HepG2 (cell line): Measurements from ENCODE around the gene SNX12. TPM values are rescaled to one million over a fixed set of nuclear protein-coding genes. Genes with fewer than 3 reads are reported as not detected.
A peak's percentile ranks its signal among the peaks of the same experiment; 100 is the strongest.

Source experiments
- ATAC-seq: fragments of 200-7000 bp; cut with Tn5 transposase; 3 replicates; pipeline ENCODE4 v1.9.1; 2020; ENCODE audit warnings: mild to moderate bottlenecking, moderate library complexity
- BruUV-seq: library from RNA; stranded (reverse); fragments of 400-500 nt; replicated peaks from 2 replicates; lab custom pipeline; 2021; lab: Mats Ljungman, UMichigan
- CTCF ChIA-PET: fragments of 300-600 bp; formaldehyde crosslinking; extraction: SDS; loops from one replicate; lab custom pipeline; 2021; ENCODE audit warnings: low total read pairs, inconsistent platforms, low intra/inter-chr PET ratio; lab: Yijun Ruan, JAX
- POLR2A ChIA-PET: fragments of 350-600 bp; sonication (Branson Sonifier 250); formaldehyde crosslinking; loops from one replicate; lab custom pipeline; 2020; ENCODE audit warnings: antibody characterized with exemption, inconsistent platforms; lab: Yijun Ruan, JAX
- DNase-seq: peaks from one replicate; pipeline ENCODE4 v3.0.0-alpha.2; 2015; ENCODE audit warnings: low spot score
- FAIRE-seq: peaks from 3 replicates; lab custom pipeline; 2011; peaks lifted over from hg19 to GRCh38; lab: Jason Lieb, UNC
- H2AFZ ChIP-seq: one replicate; pipeline ENCODE4 v1.6.1; 2011; ENCODE audit warnings: low read length, inconsistent platforms
- H3K27ac ChIP-seq: fragments of 300-600 bp; 3 replicates; pipeline ENCODE4 v1.8.0; 2011; ENCODE audit warnings: mixed run types, mild to moderate bottlenecking, mixed read lengths, low read length, inconsistent platforms; ENCODE audit not compliant: insufficient read depth; ENCODE audit errors: extremely low read length
- H3K27me3 ChIP-seq, 2 experiments: fragments of 200-600 bp in 1 of 2; 2 replicates in 1 of 2; 3 replicates in 1 of 2; pipeline versions ENCODE4 v1.6.0 to v1.8.0; 2011; ENCODE audit warnings: low read length in 2 of 2, mild to moderate bottlenecking in 2 of 2, moderate library complexity in 2 of 2, inconsistent platforms in 1 of 2; ENCODE audit not compliant: insufficient read depth in 2 of 2, control insufficient read depth in 1 of 2
- H3K36me3 ChIP-seq, 2 experiments: fragments of 200-600 bp in 1 of 2; replicated peaks in 1 of 2; 2 replicates in 1 of 2; 3 replicates in 1 of 2; pipeline versions ENCODE4 v1.5.1 to v1.8.0; 2011; ENCODE audit warnings: low read length in 2 of 2, inconsistent platforms in 1 of 2; ENCODE audit not compliant: insufficient read depth in 2 of 2, control insufficient read depth in 1 of 2
- H3K4me1 ChIP-seq: 2 replicates; pipeline ENCODE4 v1.5.1; 2012; ENCODE audit warnings: low read length, inconsistent platforms; ENCODE audit not compliant: insufficient read depth
- H3K4me2 ChIP-seq: 2 replicates; pipeline ENCODE4 v1.6.0; 2011; ENCODE audit warnings: low read depth, low read length, inconsistent platforms
- H3K4me3 ChIP-seq, 3 experiments: fragments of 200-600 bp in 1 of 3; sonication (generic), shearing (Covaris generic) in 1 of 3; replicated peaks in 1 of 3; 2 replicates each; pipeline ENCODE4 v1.5.1; 2011 to 2016; ENCODE audit warnings: low read length in 3 of 3, inconsistent platforms in 2 of 3, low read depth in 2 of 3, mild to moderate bottlenecking in 2 of 3, control low read depth in 1 of 3, mixed read lengths in 1 of 3; ENCODE audit not compliant: insufficient read depth in 1 of 3
- H3K79me2 ChIP-seq: one replicate; pipeline ENCODE4 v1.6.1; 2011; ENCODE audit warnings: low read length, inconsistent platforms; ENCODE audit not compliant: insufficient read depth
- H3K9ac ChIP-seq: 2 replicates; pipeline ENCODE4 v1.6.0; 2011; ENCODE audit warnings: mild to moderate bottlenecking, low read depth, low read length, inconsistent platforms; ENCODE audit not compliant: insufficient read depth
- H3K9me3 ChIP-seq: 2 replicates; pipeline ENCODE4 v1.5.1; 2012; ENCODE audit warnings: mild to moderate bottlenecking, low read length
- H4K20me1 ChIP-seq: 2 replicates; pipeline ENCODE4 v1.6.0; 2011; ENCODE audit warnings: inconsistent platforms, mild to moderate bottlenecking, low read length, moderate library complexity; ENCODE audit not compliant: insufficient read depth
- AGO2 ChIP-seq: fragments of 200-400 bp; formaldehyde crosslinking; optimal IDR thresholded peaks from 2 replicates; pipeline ENCODE3; 2017; ENCODE audit warnings: mild to moderate bottlenecking, low read depth, low read length, moderate library complexity
- BCL6 ChIP-seq: IDR thresholded peaks from 2 replicates; pipeline ENCODE4 v1.6.1; 2016; ENCODE audit warnings: missing genetic modification reagents, missing compliant biosample characterization
- HOXA7 ChIP-seq: sonication (generic); formaldehyde crosslinking; IDR thresholded peaks from 2 replicates; pipeline ENCODE4 v1.8.1; 2022; ENCODE audit warnings: mild to moderate bottlenecking, missing genetic modification reagents, moderate library complexity
- SMC3 ChIP-seq: IDR thresholded peaks from 2 replicates; pipeline ENCODE4 v1.6.1; 2011; ENCODE audit warnings: low read length, improper control_type of control experiment
- SOX6 ChIP-seq, 2 experiments: fragments of 450-650 bp in 1 of 2; sonication (generic) in 1 of 2; formaldehyde crosslinking in 1 of 2; IDR thresholded peaks; 2 replicates each; pipeline versions ENCODE4 v1.4.0 to v1.6.1; 2017 to 2020; ENCODE audit warnings: antibody characterized with exemption in 1 of 2, mild to moderate bottlenecking in 1 of 2, missing genetic modification reagents in 1 of 2
- STAG1 ChIP-seq: sonication (generic); formaldehyde crosslinking; IDR thresholded peaks from 2 replicates; pipeline ENCODE4 v1.4.0; 2020; ENCODE audit warnings: missing genetic modification reagents
- TOE1 ChIP-seq: sonication (generic); formaldehyde crosslinking; IDR thresholded peaks from 2 replicates; pipeline ENCODE4 v1.4.0; 2020; ENCODE audit warnings: mild to moderate bottlenecking, missing genetic modification reagents
- TOPORS ChIP-seq: sonication (generic); formaldehyde crosslinking; IDR thresholded peaks from 2 replicates; pipeline ENCODE4 v1.8.0; 2023; ENCODE audit warnings: mild to moderate bottlenecking, missing genetic modification reagents
- TSC22D2 ChIP-seq: sonication (generic); formaldehyde crosslinking; IDR thresholded peaks from 2 replicates; pipeline ENCODE4 v1.5.1; 2020; ENCODE audit warnings: missing genetic modification reagents, mild to moderate bottlenecking, borderline replicate concordance
- ZNF891 ChIP-seq: sonication (generic); formaldehyde crosslinking; IDR thresholded peaks from 2 replicates; pipeline ENCODE4 v1.5.0; 2020; ENCODE audit warnings: mild to moderate bottlenecking, missing genetic modification reagents
- WGBS: methylation state at CpG from one replicate; pipeline ENCODE4 v1.1.6; 2017; ENCODE audit warnings: low lambda C conversion rate; 5-methylcytosine and 5-hydroxymethylcytosine counted together
- in situ Hi-C: cut with HindIII; loops from 2 replicates; pipeline ENCODE4 v1.10.0; 2017; ENCODE audit warnings: low pct_unique_long_range_greater_than_20kb; ENCODE audit not compliant: extremely low pct_ligation_motif_present
- intact Hi-C: fragments of 100-400 bp; cut with micrococcal nuclease; formaldehyde crosslinking; loops from one replicate; pipeline ENCODE4 v1.10.0; 2022; ENCODE audit not compliant: unreplicated experiment
- polyA plus RNA-seq, 8 experiments: library from polyadenylated mRNA; depleted of rRNA in 3 of 8; stranded (reverse) in 7 of 8; unstranded in 1 of 8; fragments of >200 nt; fragmentation: Illumina TruSeq in 4 of 8; extraction: Trizol in 4 of 8; gene quantifications; 2 replicates each; pipeline versions ENCODE4 v1.2.1 to v1.2.3, GENCODE V29; 2011 to 2016; ENCODE audit warnings: low read depth in 4 of 8, missing spikeins in 1 of 8, mixed read lengths in 1 of 8; ENCODE audit not compliant: insufficient read depth in 1 of 8
- total RNA-seq, 5 experiments: library from RNA; depleted of rRNA; stranded (reverse); fragments of >200 nt; fragmentation: Illumina TruSeq; extraction: Trizol; gene quantifications; 2 replicates each; pipeline ENCODE4 v1.2.3, GENCODE V29; 2016; ENCODE audit warnings: low read depth in 1 of 5
- TF ChIP-seq, protein P1 (sequence below): sonication (generic); formaldehyde crosslinking; IDR thresholded peaks from 2 replicates; pipeline ENCODE4 v1.5.0; 2020; ENCODE audit warnings: mild to moderate bottlenecking, missing genetic modification reagents, moderate library complexity
- TF ChIP-seq, protein P2 (sequence below): IDR thresholded peaks from 2 replicates; pipeline ENCODE4 v1.6.1; 2012; ENCODE audit warnings: low read length, improper control_type of control experiment

The SNX12 gene
- total and polyA plus RNA-seq, 2 of the 13 experiments (the other 11 are each of a cell fraction or from before 2014, with no cell fraction given) = 30.3 to 42.2 TPM

DNA sequence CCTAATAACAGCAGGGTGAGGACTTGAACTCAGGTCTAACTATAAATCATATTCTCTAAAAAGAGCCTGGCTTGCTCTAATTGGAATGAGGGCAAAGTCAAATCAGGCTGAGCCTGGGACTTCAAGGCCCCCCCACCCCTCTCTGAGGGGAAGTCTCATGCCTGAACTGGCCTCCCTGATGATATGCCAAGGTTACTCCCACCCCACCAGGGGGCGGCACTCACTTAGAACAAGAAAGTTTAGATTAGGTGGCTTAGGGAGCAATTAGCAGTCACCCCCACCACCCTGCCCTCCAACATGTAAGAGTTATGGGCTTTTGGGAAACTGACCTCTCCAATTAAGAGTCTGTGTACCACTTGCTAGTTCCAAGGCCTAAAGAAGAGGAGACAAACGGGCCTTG is 30.2 kb upstream of the SNX12 start:
- intact Hi-C loops (loop anchor here (1.0 to 5.0 kb wide), 2 partner anchors 31 to 84 kb away; no protein-coding TSS in a partner anchor), in situ Hi-C loops (no loop called here)
- ChIA-PET CTCF (interaction anchor here (2.5 kb wide), 1 partner anchor 31 kb away, joined by 13 read pairs; no protein-coding TSS in a partner anchor), POLR2A (no interaction called here)
- Histone ChIP-seq H3K4me1 (peaks cover 37% of the 10 kb centered on the region), H3K9ac (no peak overlapping the region), H3K9me3 (no peaks in the 10 kb centered on the region), H3K36me3 (no peaks in the 10 kb centered on the region), H2AFZ (no peak overlapping the region), H3K27me3 (no peaks in the 10 kb centered on the region; a peak in 1 of 5 replicates), H3K4me3 (no peak overlapping the region), H3K79me2 (no peaks in the 10 kb centered on the region), H3K27ac (no peak overlapping the region), H3K4me2 (no peak overlapping the region), H4K20me1 (no peaks in the 10 kb centered on the region)
- 73% methylated on average over 1 of the region's 2 CpGs for WGBS
- DNase-seq = no peak
- no TSS peak for BruUV-seq
- FAIRE-seq = no peak
- TF ChIP-seq STAG1 (CRISPR knock-in tag) = peak; percentile 44
- no peak for TF ChIP-seq HOXA7 (CRISPR knock-in tag)
- peak; percentile 48 for TF ChIP-seq SMC3
- TF ChIP-seq, protein P1, sequence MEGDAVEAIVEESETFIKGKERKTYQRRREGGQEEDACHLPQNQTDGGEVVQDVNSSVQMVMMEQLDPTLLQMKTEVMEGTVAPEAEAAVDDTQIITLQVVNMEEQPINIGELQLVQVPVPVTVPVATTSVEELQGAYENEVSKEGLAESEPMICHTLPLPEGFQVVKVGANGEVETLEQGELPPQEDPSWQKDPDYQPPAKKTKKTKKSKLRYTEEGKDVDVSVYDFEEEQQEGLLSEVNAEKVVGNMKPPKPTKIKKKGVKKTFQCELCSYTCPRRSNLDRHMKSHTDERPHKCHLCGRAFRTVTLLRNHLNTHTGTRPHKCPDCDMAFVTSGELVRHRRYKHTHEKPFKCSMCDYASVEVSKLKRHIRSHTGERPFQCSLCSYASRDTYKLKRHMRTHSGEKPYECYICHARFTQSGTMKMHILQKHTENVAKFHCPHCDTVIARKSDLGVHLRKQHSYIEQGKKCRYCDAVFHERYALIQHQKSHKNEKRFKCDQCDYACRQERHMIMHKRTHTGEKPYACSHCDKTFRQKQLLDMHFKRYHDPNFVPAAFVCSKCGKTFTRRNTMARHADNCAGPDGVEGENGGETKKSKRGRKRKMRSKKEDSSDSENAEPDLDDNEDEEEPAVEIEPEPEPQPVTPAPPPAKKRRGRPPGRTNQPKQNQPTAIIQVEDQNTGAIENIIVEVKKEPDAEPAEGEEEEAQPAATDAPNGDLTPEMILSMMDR (CRISPR knock-in tag) = peak; percentile 58
- ATAC-seq = no peak

DNA sequence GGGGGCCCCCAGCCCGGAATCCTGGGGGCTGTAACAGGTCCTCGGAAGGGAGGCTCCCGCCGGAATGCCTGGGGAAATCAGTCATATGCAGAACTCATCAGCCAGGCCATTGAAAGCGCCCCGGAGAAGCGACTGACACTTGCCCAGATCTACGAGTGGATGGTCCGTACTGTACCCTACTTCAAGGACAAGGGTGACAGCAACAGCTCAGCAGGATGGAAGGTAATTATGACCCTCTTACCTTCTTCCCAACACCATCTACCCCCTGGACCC is 28.6 kb upstream of the SNX12 start:
- FAIRE-seq (no peak), DNase-seq (no peak), ATAC-seq (peak; percentile 32)
- no peaks in the 10 kb centered on the region for H3K79me2 ChIP-seq
- H3K9ac ChIP-seq = peak overlapping the region; percentile 60
- no peaks in the 10 kb centered on the region for H3K9me3 ChIP-seq
- H4K20me1 ChIP-seq = no peaks in the 10 kb centered on the region
- TF ChIP-seq AGO2 = no peak
- TF ChIP-seq, protein P2, sequence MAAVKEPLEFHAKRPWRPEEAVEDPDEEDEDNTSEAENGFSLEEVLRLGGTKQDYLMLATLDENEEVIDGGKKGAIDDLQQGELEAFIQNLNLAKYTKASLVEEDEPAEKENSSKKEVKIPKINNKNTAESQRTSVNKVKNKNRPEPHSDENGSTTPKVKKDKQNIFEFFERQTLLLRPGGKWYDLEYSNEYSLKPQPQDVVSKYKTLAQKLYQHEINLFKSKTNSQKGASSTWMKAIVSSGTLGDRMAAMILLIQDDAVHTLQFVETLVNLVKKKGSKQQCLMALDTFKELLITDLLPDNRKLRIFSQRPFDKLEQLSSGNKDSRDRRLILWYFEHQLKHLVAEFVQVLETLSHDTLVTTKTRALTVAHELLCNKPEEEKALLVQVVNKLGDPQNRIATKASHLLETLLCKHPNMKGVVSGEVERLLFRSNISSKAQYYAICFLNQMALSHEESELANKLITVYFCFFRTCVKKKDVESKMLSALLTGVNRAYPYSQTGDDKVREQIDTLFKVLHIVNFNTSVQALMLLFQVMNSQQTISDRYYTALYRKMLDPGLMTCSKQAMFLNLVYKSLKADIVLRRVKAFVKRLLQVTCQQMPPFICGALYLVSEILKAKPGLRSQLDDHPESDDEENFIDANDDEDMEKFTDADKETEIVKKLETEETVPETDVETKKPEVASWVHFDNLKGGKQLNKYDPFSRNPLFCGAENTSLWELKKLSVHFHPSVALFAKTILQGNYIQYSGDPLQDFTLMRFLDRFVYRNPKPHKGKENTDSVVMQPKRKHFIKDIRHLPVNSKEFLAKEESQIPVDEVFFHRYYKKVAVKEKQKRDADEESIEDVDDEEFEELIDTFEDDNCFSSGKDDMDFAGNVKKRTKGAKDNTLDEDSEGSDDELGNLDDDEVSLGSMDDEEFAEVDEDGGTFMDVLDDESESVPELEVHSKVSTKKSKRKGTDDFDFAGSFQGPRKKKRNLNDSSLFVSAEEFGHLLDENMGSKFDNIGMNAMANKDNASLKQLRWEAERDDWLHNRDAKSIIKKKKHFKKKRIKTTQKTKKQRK = no peak
- TF ChIP-seq TOE1 (CRISPR knock-in tag) = no peak
- no peak for TF ChIP-seq TSC22D2
- TF ChIP-seq BCL6 (CRISPR knock-in tag) = no peak
- no peak for TF ChIP-seq SOX6 (IDR thresholded peaks at IDR 0.05)
- no peak for TF ChIP-seq SOX6 (CRISPR knock-in tag; IDR thresholded peaks at IDR 0.05)
- TF ChIP-seq ZNF891 (CRISPR knock-in tag) = no peak
- no peak for TF ChIP-seq TOPORS (CRISPR knock-in tag)
- H3K4me3 ChIP-seq = peak overlapping the region; percentile 66 to 75 (median 73)
- in situ Hi-C loops (no loop called here), intact Hi-C loops (loop anchor here (5.0 kb wide), 1 partner anchor 86 kb away; no protein-coding TSS in a partner anchor)
- peak overlapping the region; percentile 45 for H3K27ac ChIP-seq
- 5% methylated on average over 4 of the region's 9 CpGs for WGBS
- H3K4me2 ChIP-seq = peak overlapping the region; percentile 73
- ChIA-PET CTCF (no interaction called here), POLR2A (interaction anchor here (1.4 kb wide), 1 partner anchor 21 kb away, joined by 6 read pairs; the partner anchor contains the start of gene MED12)
- H2AFZ ChIP-seq = no peak overlapping the region
- H3K4me1 ChIP-seq = peaks cover 29% of the 10 kb centered on the region
- BruUV-seq = no TSS peak
- H3K36me3 ChIP-seq = no peaks in the 10 kb centered on the region
- H3K27me3 ChIP-seq = no peaks in the 10 kb centered on the region; a peak in 1 of 5 replicates
